ENCODE measurements around the gene UBA1. TPM values are rescaled to one million over a fixed set of nuclear protein-coding genes. Genes with fewer than 3 reads are reported as not detected.

Gene UBA1
- polyA plus RNA-seq, 1 donor (not counting 4 experiments of a cell fraction or from before 2014, with no cell fraction given): 236 TPM

DNA sequence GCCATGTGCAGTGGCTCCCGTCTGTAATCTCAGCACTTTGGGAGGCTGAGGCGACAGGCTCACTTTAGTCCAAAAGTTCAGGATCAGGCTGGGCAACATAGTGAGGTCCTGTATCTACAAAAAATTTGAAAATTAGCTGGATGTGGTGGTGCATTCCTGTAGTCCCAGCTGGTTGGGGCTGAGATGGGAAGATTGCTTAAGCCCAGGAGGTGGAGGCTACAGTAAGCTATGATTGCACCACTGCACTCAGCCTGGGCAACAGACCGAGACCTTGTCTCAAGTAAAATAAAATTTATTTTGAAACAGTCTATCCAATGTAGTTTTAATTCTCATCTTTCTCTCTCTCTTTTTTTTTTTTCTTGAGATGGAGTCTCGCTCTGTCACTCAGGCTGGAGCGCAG, 27.5 kb upstream of the UBA1 start:
- Histone ChIP-seq H3K9me1 (ENCODE audit: control insufficient read depth, extremely low read depth, insufficient read depth, low read length) (no peaks in the 10 kb centered on the region), H3K4me2 (ENCODE audit: control insufficient read depth, extremely low read depth, insufficient read depth, low read depth, low read length) (no peak overlapping the region), H3K4me1 (ENCODE audit: control insufficient read depth, extremely low read depth, insufficient read depth, low read length) (no peaks in the 10 kb centered on the region), H3K9ac (ENCODE audit: control insufficient read depth, extremely low read depth, insufficient read depth, low read length) (no peak overlapping the region), H3K27ac (ENCODE audit: control insufficient read depth, insufficient read depth, low read length) (no peak overlapping the region), H3K9me3 (ENCODE audit: control insufficient read depth, low read depth, low read length) (no peaks in the 10 kb centered on the region), H3K36me3 (ENCODE audit: control insufficient read depth in 2 of 2, extremely low read depth in 1 of 2, insufficient read depth in 2 of 2, low read length in 2 of 2) (peaks cover 0 to 2% of the 10 kb centered on the region in 2 experiments), H3K4me3 (ENCODE audit: control insufficient read depth in 2 of 3, extremely low read depth in 1 of 3, insufficient read depth in 2 of 3, low read depth in 1 of 3, low read length in 3 of 3) (no peak overlapping the region), H3K27me3 (ENCODE audit: control insufficient read depth, extremely low read depth, insufficient read depth, low read length) (no peaks in the 10 kb centered on the region), H2AFZ (ENCODE audit: control insufficient read depth, low read length) (no peak overlapping the region), H3K79me2 (ENCODE audit: control insufficient read depth, insufficient read depth, low read length) (peaks cover 8% of the 10 kb centered on the region), H4K20me1 (ENCODE audit: control insufficient read depth, extremely low read depth, insufficient read depth, low read length) (no peaks in the 10 kb centered on the region)
- DNase-seq (ENCODE audit: low read depth, low spot score) (no peak), FAIRE-seq (no peak)
- dilution Hi-C loops (cut with MboI; ENCODE audit: extremely low pct_ligation_motif_present, low sequenced_read_pairs): no loop called here
- TF ChIP-seq EZH2 (IDR thresholded peaks at IDR 0.05; ENCODE audit: low read length): no peak
- TF ChIP-seq, protein P1, sequence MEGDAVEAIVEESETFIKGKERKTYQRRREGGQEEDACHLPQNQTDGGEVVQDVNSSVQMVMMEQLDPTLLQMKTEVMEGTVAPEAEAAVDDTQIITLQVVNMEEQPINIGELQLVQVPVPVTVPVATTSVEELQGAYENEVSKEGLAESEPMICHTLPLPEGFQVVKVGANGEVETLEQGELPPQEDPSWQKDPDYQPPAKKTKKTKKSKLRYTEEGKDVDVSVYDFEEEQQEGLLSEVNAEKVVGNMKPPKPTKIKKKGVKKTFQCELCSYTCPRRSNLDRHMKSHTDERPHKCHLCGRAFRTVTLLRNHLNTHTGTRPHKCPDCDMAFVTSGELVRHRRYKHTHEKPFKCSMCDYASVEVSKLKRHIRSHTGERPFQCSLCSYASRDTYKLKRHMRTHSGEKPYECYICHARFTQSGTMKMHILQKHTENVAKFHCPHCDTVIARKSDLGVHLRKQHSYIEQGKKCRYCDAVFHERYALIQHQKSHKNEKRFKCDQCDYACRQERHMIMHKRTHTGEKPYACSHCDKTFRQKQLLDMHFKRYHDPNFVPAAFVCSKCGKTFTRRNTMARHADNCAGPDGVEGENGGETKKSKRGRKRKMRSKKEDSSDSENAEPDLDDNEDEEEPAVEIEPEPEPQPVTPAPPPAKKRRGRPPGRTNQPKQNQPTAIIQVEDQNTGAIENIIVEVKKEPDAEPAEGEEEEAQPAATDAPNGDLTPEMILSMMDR (optimal IDR thresholded peaks at IDR 0.05 in 1 of 3, IDR thresholded peaks at IDR 0.05 in 1 of 3, conservative IDR thresholded peaks at IDR 0.05 in 1 of 3; ENCODE audit: extremely low read depth in 1 of 3, insufficient read depth in 2 of 3, low read length in 3 of 3): no peak

DNA sequence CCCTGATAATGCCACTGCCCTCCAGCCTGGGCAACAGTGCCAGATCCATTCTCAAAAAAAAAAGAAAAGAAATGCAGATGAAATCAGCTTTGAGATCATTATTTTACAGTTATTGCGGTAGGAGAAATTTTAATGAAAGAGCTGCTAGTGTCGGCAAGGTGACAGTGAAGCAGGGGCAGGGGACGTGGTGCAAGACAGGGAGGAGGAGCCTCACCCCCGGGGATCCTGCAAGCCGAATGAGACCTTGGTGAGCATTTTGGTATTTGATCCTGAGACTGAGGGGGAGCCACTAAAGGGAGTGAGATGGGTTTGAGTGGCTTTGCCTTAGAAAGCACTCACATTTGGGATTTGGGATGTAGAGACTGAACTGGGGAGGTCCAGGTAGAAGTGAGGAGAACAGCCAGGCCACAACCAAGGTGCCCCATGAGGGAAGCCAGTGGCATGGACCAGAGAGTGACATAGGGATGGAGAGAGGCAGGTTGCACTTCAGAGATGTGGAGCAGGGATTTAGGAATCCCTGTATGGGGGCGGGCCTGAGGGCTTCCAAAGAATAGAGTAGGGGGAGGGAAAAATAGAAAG, 25.0 kb upstream of the UBA1 start:
- peaks cover 5% of the 10 kb centered on the region for H3K79me2 ChIP-seq (ENCODE audit: control insufficient read depth, insufficient read depth, low read length)
- no peak overlapping the region for H3K9ac ChIP-seq (ENCODE audit: control insufficient read depth, extremely low read depth, insufficient read depth, low read length)
- dilution Hi-C loops (cut with MboI; ENCODE audit: extremely low pct_ligation_motif_present, low sequenced_read_pairs): no loop called here
- FAIRE-seq: no peak
- H3K36me3 ChIP-seq (ENCODE audit: control insufficient read depth in 2 of 2, extremely low read depth in 1 of 2, insufficient read depth in 2 of 2, low read length in 2 of 2): peaks cover 0 to 2% of the 10 kb centered on the region in 2 experiments
- no peak for DNase-seq (ENCODE audit: low read depth, low spot score)
- H4K20me1 ChIP-seq (ENCODE audit: control insufficient read depth, extremely low read depth, insufficient read depth, low read length): no peaks in the 10 kb centered on the region
- H3K4me1 ChIP-seq (ENCODE audit: control insufficient read depth, extremely low read depth, insufficient read depth, low read length): no peaks in the 10 kb centered on the region
- no peak overlapping the region for H2AFZ ChIP-seq (ENCODE audit: control insufficient read depth, low read length)
- H3K4me2 ChIP-seq (ENCODE audit: control insufficient read depth, extremely low read depth, insufficient read depth, low read depth, low read length): no peak overlapping the region
- H3K4me3 ChIP-seq (ENCODE audit: control insufficient read depth in 2 of 3, extremely low read depth in 1 of 3, insufficient read depth in 2 of 3, low read depth in 1 of 3, low read length in 3 of 3): no peak overlapping the region
- H3K27me3 ChIP-seq (ENCODE audit: control insufficient read depth, extremely low read depth, insufficient read depth, low read length): no peaks in the 10 kb centered on the region
- TF ChIP-seq, protein P1 (optimal IDR thresholded peaks at IDR 0.05 in 1 of 3, IDR thresholded peaks at IDR 0.05 in 1 of 3, conservative IDR thresholded peaks at IDR 0.05 in 1 of 3; ENCODE audit: extremely low read depth in 1 of 3, insufficient read depth in 2 of 3, low read length in 3 of 3): no peak
- no peak for TF ChIP-seq EZH2 (IDR thresholded peaks at IDR 0.05; ENCODE audit: low read length)
- H3K27ac ChIP-seq (ENCODE audit: control insufficient read depth, insufficient read depth, low read length): no peak overlapping the region
- no peaks in the 10 kb centered on the region for H3K9me3 ChIP-seq (ENCODE audit: control insufficient read depth, low read depth, low read length)
- H3K9me1 ChIP-seq (ENCODE audit: control insufficient read depth, extremely low read depth, insufficient read depth, low read length): no peaks in the 10 kb centered on the region
